ENCODE results near the gene RAB3C. TPM values are rescaled to one million over a fixed set of nuclear protein-coding genes. Genes with fewer than 3 reads are reported as not detected.

RAB3C gene
- polyA plus RNA-seq, 1 experiment = not detected

- TF ChIP-seq, protein P1, sequence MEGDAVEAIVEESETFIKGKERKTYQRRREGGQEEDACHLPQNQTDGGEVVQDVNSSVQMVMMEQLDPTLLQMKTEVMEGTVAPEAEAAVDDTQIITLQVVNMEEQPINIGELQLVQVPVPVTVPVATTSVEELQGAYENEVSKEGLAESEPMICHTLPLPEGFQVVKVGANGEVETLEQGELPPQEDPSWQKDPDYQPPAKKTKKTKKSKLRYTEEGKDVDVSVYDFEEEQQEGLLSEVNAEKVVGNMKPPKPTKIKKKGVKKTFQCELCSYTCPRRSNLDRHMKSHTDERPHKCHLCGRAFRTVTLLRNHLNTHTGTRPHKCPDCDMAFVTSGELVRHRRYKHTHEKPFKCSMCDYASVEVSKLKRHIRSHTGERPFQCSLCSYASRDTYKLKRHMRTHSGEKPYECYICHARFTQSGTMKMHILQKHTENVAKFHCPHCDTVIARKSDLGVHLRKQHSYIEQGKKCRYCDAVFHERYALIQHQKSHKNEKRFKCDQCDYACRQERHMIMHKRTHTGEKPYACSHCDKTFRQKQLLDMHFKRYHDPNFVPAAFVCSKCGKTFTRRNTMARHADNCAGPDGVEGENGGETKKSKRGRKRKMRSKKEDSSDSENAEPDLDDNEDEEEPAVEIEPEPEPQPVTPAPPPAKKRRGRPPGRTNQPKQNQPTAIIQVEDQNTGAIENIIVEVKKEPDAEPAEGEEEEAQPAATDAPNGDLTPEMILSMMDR (IDR thresholded peaks at IDR 0.05; ENCODE audit: insufficient read depth, low read depth, low read length) = no peak
- Histone ChIP-seq H3K27me3 (ENCODE audit: control insufficient read depth, insufficient read depth, low read length) (no peaks in the 10 kb centered on the region), H3K4me3 (ENCODE audit: low read depth, low read length) (no peak overlapping the region), H3K36me3 (ENCODE audit: control insufficient read depth, insufficient read depth, low read length) (no peaks in the 10 kb centered on the region)
- POLR2A ChIA-PET = no interaction called here
- no peak for DNase-seq (ENCODE audit: low read depth)
- CTCF ChIA-PET = no interaction called here
Observed at GRCh38 chr5:58677650-58678049, 94.8 kb downstream of the RAB3C start.

DNA sequence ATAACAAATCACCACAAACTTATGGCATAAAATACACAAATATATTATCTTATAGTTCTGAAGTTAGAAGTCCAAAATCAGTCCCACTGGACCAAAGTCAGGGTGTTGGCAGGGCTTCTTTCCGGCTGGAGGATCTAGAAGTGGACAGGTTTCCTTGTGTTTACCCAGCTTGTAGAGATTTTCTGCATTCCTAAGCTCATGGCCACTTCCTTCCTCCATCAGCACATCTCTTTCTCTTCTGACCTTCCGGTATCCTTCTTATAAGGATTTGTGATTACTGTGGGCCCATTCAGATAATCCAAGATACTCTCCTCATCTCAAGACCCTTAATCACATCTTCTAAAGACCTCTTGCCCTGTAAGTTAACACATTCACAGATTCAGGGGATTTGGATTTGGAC is 97.6 kb downstream of the RAB3C start:
- ChIA-PET CTCF (no interaction called here), POLR2A (no interaction called here)
- TF ChIP-seq, protein P1 (IDR thresholded peaks at IDR 0.05; ENCODE audit: insufficient read depth, low read depth, low read length) = no peak
- no peak for DNase-seq (ENCODE audit: low read depth)
- H3K36me3 ChIP-seq (ENCODE audit: control insufficient read depth, insufficient read depth, low read length) = no peaks in the 10 kb centered on the region
- no peaks in the 10 kb centered on the region for H3K27me3 ChIP-seq (ENCODE audit: control insufficient read depth, insufficient read depth, low read length)
- no peak overlapping the region for H3K4me3 ChIP-seq (ENCODE audit: low read depth, low read length)

DNA sequence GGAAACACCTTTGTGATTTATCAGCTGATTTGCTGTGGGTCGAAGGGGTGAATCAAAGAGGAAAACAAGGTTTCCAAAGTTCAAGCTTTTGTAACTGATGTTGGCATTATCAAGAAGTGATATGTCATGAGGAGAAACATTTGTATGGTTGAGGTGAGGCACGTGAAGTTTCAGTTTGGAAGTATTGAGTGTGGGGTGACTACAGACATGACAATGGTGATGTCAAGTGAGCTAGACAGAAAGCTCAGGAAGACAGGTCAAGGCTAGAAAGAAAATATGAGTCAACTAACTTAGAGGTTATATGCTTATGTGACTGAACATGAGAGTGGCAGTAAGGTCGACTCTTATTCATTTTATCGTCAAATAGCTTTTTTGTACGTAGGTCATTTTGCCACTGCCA is 99.1 kb downstream of the RAB3C start:
- CTCF ChIA-PET = no interaction called here
- no peaks in the 10 kb centered on the region for H3K27me3 ChIP-seq (ENCODE audit: control insufficient read depth, insufficient read depth, low read length)
- TF ChIP-seq, protein P1 (IDR thresholded peaks at IDR 0.05; ENCODE audit: insufficient read depth, low read depth, low read length) = no peak
- DNase-seq (ENCODE audit: low read depth) = no peak
- POLR2A ChIA-PET = no interaction called here
- no peak overlapping the region for H3K4me3 ChIP-seq (ENCODE audit: low read depth, low read length)
- no peaks in the 10 kb centered on the region for H3K36me3 ChIP-seq (ENCODE audit: control insufficient read depth, insufficient read depth, low read length)

DNA sequence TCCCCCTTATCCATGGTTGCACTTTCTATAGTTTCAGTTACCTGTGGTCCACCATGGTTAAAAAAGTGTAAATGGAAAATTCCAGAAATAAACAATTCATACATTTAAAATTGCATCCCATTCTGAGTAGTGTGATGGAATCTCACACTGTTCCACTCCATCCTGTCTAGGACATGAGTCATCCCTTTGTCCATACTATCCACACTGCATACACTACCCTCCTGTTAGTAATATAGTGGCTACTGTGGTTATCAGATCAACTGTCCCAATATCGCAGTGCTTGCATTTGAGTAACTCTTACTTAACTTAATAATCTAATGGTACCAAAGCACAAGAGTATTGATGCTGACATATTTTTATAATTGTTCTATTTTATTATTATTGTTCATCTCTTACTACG is 100.7 kb downstream of the RAB3C start:
- Histone ChIP-seq H3K27me3 (ENCODE audit: control insufficient read depth, insufficient read depth, low read length) (no peaks in the 10 kb centered on the region), H3K4me3 (ENCODE audit: low read depth, low read length) (no peak overlapping the region), H3K36me3 (ENCODE audit: control insufficient read depth, insufficient read depth, low read length) (no peaks in the 10 kb centered on the region)
- POLR2A ChIA-PET = no interaction called here
- CTCF ChIA-PET = no interaction called here
- TF ChIP-seq, protein P1 (IDR thresholded peaks at IDR 0.05; ENCODE audit: insufficient read depth, low read depth, low read length) = no peak
- DNase-seq (ENCODE audit: low read depth) = no peak

DNA sequence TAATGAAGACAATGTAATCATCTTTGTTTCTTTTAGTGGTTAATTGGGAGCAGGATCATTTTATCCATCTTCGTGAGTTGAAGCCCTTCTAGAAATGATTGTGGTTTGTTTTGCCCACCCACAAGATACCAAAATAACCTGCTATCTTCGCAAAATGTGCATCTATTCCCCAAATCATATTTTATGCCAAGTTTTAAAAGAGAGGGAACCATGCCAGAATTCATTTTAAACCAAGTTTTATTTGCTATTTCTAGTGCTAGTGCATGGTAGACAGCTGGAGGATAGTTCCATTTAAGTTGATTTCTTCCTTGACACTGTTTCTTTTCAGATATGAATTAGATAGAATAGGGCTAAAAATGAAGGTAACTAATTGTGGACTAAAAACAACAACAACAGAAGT is 104.2 kb downstream of the RAB3C start:
- no peaks in the 10 kb centered on the region for H3K36me3 ChIP-seq (ENCODE audit: control insufficient read depth, insufficient read depth, low read length)
- no peak overlapping the region for H3K4me3 ChIP-seq (ENCODE audit: low read depth, low read length)
- TF ChIP-seq, protein P1 (IDR thresholded peaks at IDR 0.05; ENCODE audit: insufficient read depth, low read depth, low read length) = no peak
- ChIA-PET POLR2A (no interaction called here), CTCF (interaction anchor here (0.6 kb wide), 1 partner anchor 20 kb away, joined by 3 read pairs; no protein-coding TSS in a partner anchor)
- no peak for DNase-seq (ENCODE audit: low read depth)
- H3K27me3 ChIP-seq (ENCODE audit: control insufficient read depth, insufficient read depth, low read length) = no peaks in the 10 kb centered on the region
